Smooth muscle cell of the pulmonary artery (primary cell): ENCODE data around the gene MRPS16. TPM values are rescaled to one million over a fixed set of nuclear protein-coding genes. Genes with fewer than 3 reads are reported as not detected.

Experiments
- total RNA-seq: library from RNA; depleted of rRNA; stranded (reverse); fragments of >200 nt; gene quantifications from 2 replicates; pipeline ENCODE4 v1.2.3, GENCODE V29; 2014

Gene MRPS16
- 43.9 and 50.1 TPM in 2 replicates for total RNA-seq

GRCh38 chr10:73252445-73253224 lies at the start of gene MRPS16:
TSS of gene MRPS16 (minus strand) at chr10:73252644. CDS start at chr10:73252482, 162 bp downstream.

GRCh38 chr10:73246646-73247508 lies 5.6 kb downstream of the MRPS16 start, which contains the start of gene DNAJC9:
TSS of gene DNAJC9 (minus strand) at chr10:73247255. CDS start at chr10:73247189, 66 bp downstream.

Other genes starting within 250 kb of the MRPS16 start
- 457 and 753 TPM in 2 replicates for gene P4HA1, start 155.8 kb downstream of the MRPS16 start, total RNA-seq
- gene NUDT13, start 142.2 kb downstream of the MRPS16 start, total RNA-seq, result 1.1 and 1.6 TPM in 2 replicates
- 19.8 and 21.4 TPM in 2 replicates for gene ECD, start 84.6 kb downstream of the MRPS16 start, total RNA-seq
- 42.3 and 44.6 TPM in 2 replicates for gene FAM149B1, start 84.5 kb downstream of the MRPS16 start, total RNA-seq
- gene DNAJC9, start 5.4 kb downstream of the MRPS16 start, total RNA-seq, result 15.3 and 15.4 TPM in 2 replicates
- gene CFAP70, start 106.2 kb upstream of the MRPS16 start, total RNA-seq, result 1.2 TPM in 2 replicates
- gene ANXA7, start 161.4 kb upstream of the MRPS16 start, total RNA-seq, result 90.1 and 105 TPM in 2 replicates
- gene MSS51, start 180.9 kb upstream of the MRPS16 start, total RNA-seq, result 2.1 and 2.2 TPM in 2 replicates
- 48.5 and 59.4 TPM in 2 replicates for gene PPP3CB, start 243.4 kb upstream of the MRPS16 start, total RNA-seq